Measurements from ENCODE around the gene S100A12. TPM values are rescaled to one million over a fixed set of nuclear protein-coding genes. Genes with fewer than 3 reads are reported as not detected.

The S100A12 gene
- total RNA-seq, 1 experiment from 2014 or later, result not detected

GRCh38 chr1:153337980-153338853 lies 37.2 kb downstream of the S100A12 start:
- DNase-seq (ENCODE audit: low read depth in 1 of 2, low spot score in 2 of 2), result no peak
- Histone ChIP-seq H3K27me3 (replicated peaks) (no peaks in the 10 kb centered on the region), H3K36me3 (no peaks in the 10 kb centered on the region), H3K4me1 (replicated peaks) (no peaks in the 10 kb centered on the region), H3K4me3 (no peak overlapping the region), H3K9me3 (replicated peaks) (no peaks in the 10 kb centered on the region; the same call in 1 of the 2 replicates), H3K27ac (no peak overlapping the region)

- no peaks in the 10 kb centered on the region for H3K36me3 ChIP-seq
- no peaks in the 10 kb centered on the region for H3K4me1 ChIP-seq (replicated peaks)
- no peak overlapping the region for H3K27ac ChIP-seq
- H3K27me3 ChIP-seq (replicated peaks), result no peaks in the 10 kb centered on the region; the same call in 1 of the 2 replicates
- DNase-seq (ENCODE audit: low read depth in 1 of 2, low spot score in 2 of 2), result no peak
- no peaks in the 10 kb centered on the region; the same call in 1 of the 2 replicates for H3K9me3 ChIP-seq (replicated peaks)
- no peak overlapping the region for H3K4me3 ChIP-seq
Observed at GRCh38 chr1:153336650-153337049, 38.8 kb downstream of the S100A12 start.

- Histone ChIP-seq H3K36me3 (no peaks in the 10 kb centered on the region), H3K9me3 (replicated peaks) (no peaks in the 10 kb centered on the region), H3K4me1 (replicated peaks) (no peaks in the 10 kb centered on the region), H3K4me3 (no peak overlapping the region), H3K27ac (no peak overlapping the region), H3K27me3 (replicated peaks) (no peaks in the 10 kb centered on the region; the same call in 1 of the 2 replicates)
- no peak for DNase-seq (ENCODE audit: low read depth in 1 of 2, low spot score in 2 of 2)
Observed at GRCh38 chr1:153333902-153334301, 41.5 kb downstream of the S100A12 start.

- no peaks in the 10 kb centered on the region for H3K27me3 ChIP-seq (replicated peaks)
- H3K36me3 ChIP-seq, result no peaks in the 10 kb centered on the region
- no peak for DNase-seq (ENCODE audit: low read depth in 1 of 2, low spot score in 2 of 2)
- H3K27ac ChIP-seq, result no peak overlapping the region
- no peaks in the 10 kb centered on the region for H3K4me1 ChIP-seq (replicated peaks)
- H3K4me3 ChIP-seq, result no peak overlapping the region
- no peaks in the 10 kb centered on the region for H3K9me3 ChIP-seq (replicated peaks)
Observed at GRCh38 chr1:153324912-153325311, 50.5 kb downstream of the S100A12 start.

Other genes with a start within 250 kb of the S100A12 start
- not detected in 2 replicates for gene SPRR2G, start 224.7 kb downstream of the S100A12 start, total RNA-seq (2014; rRNA removed; shearing (Covaris generic))
- not detected in 2 replicates for gene LELP1, start 172.2 kb downstream of the S100A12 start, total RNA-seq (2014; rRNA removed; shearing (Covaris generic))
- not detected in 2 replicates for gene PRR9, start 158.0 kb downstream of the S100A12 start, total RNA-seq (2014; rRNA removed; shearing (Covaris generic))
- not detected in 2 replicates for gene LORICRIN, start 115.9 kb downstream of the S100A12 start, total RNA-seq (2014; rRNA removed; shearing (Covaris generic))
- not detected in 2 replicates for gene PGLYRP3, start 62.7 kb downstream of the S100A12 start, total RNA-seq (2014; rRNA removed; shearing (Covaris generic))
- gene PGLYRP4, start 26.8 kb downstream of the S100A12 start, total RNA-seq (2014; rRNA removed; shearing (Covaris generic)), result not detected in 2 replicates
- gene S100A9, start 17.8 kb downstream of the S100A12 start, total RNA-seq (2014; rRNA removed; shearing (Covaris generic)), result not detected in 2 replicates
- gene S100A8, start 15.5 kb upstream of the S100A12 start, total RNA-seq (2014; rRNA removed; shearing (Covaris generic)), result not detected in 2 replicates
- not detected in 2 replicates for gene S100A7A, start 40.9 kb upstream of the S100A12 start, total RNA-seq (2014; rRNA removed; shearing (Covaris generic))
- gene S100A7, start 85.0 kb upstream of the S100A12 start, total RNA-seq (2014; rRNA removed; shearing (Covaris generic)), result not detected in 2 replicates
- 609 and 771 TPM in 2 replicates for gene S100A6, start 160.4 kb upstream of the S100A12 start, total RNA-seq (2014; rRNA removed; shearing (Covaris generic))
- gene S100A5, start 165.3 kb upstream of the S100A12 start, total RNA-seq (2014; rRNA removed; shearing (Covaris generic)), result not detected in 2 replicates
- 5.0 and 9.5 TPM in 2 replicates for gene S100A4, start 170.2 kb upstream of the S100A12 start, total RNA-seq (2014; rRNA removed; shearing (Covaris generic))
- gene S100A3, start 173.6 kb upstream of the S100A12 start, total RNA-seq (2014; rRNA removed; shearing (Covaris generic)), result 0.31 and 2.9 TPM in 2 replicates
- gene S100A2, start 190.2 kb upstream of the S100A12 start, total RNA-seq (2014; rRNA removed; shearing (Covaris generic)), result 5.3 and 15.8 TPM in 2 replicates
- gene S100A16, start 237.5 kb upstream of the S100A12 start, total RNA-seq (2014; rRNA removed; shearing (Covaris generic)), result 38.8 and 39.8 TPM in 2 replicates
- gene S100A14, start 240.7 kb upstream of the S100A12 start, total RNA-seq (2014; rRNA removed; shearing (Covaris generic)), result not detected in 2 replicates

Data from SJSA1 (cell line).